GM21737 (cell line): ENCODE data around the gene TMEM72.

Experiments
- ATAC-seq: cut with Tn5 transposase; IDR thresholded peaks from one replicate; pipeline ENCODE4 v1.9.1; 2021; ENCODE audit warnings: mild to moderate bottlenecking, moderate library complexity; ENCODE audit not compliant: unreplicated experiment

TMEM72 gene

DNA sequence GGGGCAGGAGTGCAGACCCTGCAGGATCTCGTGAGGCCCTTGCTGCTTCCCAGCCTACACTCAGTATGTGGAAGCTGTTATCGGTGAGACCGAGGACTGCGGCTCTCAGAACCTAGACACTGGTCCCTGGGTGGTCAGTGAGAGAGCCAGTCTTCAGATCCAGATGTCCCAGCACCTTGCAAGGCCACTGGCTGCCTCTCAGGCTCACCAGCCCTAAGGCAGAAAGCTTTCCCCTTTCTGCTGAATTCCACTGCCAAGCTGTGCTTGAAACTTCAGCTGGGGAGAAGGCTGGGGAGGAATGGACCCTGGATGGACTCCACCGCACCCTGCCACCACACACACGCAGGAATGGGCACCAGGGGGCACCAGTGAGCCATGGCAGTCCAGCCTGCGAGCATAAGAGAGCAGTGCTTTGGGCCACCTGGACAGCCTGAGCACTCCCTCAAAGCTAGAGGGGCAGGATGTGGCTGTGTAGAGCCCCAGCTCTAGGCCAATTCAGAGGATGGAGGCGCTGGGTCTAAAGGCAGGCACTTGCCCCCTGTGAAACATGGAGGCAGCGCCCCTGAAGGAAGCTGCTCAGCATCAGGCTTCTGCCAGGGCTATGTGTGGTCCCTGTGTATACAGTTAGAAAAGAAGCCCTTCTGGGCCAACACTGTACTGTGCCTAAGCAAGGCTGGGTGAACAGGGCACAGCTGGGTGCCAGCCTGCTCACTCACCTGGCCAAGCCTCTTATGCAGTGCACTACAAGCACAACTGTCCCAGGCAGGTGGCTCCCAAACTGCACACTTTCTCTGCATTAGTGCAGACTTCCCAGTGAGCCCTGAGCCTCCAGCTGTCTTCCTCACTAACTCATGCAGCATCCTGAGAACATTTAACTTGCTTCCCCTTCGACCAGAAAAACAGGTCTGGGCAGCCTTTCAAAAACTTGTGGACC is 21.6 kb downstream of the TMEM72 start:
- ATAC-seq, result peak; percentile 96

DNA sequence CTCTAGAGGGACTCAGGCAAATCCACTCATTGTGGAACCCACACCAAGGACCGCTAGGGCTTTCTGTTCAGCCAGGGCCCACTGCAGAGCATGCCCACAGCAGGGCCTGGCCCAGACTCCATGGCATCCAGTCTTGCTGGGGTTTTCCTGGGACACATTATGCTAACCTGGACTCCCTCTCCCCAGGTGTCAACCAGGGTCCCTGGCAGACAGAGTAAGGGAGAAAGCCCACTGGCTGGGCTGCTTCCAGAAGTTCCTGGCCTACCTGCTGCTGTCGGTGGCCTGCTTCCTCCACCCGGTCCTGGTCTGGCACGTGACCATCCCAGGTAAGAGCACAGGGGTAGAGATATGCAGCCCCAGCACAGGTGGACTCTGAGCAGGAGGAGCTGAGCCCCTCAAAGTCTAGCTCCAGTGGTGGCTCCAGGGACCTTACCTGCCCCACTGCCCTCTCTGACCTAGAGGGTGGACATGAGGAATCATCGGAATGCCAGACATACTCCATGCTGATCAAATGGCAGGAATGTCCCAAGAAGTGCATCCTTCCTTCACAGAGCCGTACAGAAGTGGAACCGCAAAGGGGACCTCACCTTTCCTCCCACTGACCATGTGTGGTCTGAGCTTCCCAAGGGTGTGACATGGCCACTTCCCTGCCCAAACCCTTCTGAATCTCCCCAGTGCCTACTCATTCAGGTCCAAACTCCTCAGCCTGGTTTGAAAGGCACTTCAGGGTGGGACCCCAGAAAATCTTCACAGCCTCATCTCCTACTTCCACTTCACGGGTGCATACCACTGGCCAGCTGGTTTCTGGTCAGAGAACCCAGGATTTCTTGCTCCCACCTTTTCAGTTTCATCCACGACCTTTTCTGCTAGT is 22.5 kb downstream of the TMEM72 start:
- ATAC-seq, result no peak

DNA sequence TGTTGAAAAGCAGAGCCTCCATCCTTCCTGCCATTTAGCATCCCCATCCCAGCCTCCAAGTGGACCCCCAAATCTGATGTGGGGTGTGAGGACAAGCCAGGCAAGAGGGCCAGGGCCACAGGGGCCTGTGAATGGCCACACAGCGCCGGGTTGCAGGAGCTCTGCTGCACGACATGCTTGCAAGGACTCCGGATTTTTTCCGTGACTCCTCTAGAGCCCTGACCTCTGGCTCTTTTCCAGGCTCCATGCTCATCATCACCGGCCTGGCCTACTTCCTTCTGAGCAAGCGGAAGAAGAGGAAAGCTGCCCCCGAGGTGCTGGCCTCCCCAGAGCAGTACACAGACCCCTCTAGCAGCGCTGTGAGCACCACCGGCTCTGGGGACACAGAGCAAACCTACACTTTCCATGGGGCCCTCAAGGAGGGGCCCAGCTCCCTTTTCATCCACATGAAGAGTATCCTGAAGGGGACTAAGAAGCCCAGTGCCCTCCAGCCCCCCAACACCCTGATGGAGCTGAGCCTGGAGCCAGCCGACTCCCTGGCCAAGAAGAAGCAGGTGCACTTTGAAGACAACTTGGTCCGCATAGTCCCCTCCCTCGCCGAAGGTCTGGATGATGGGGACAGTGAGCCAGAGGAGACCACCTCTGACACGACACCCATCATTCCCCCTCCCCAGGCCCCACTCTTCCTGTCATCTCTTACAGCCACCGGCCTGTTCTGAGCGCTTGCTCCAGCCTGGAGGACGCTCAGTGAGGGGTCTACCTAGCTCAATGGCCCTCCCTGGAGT is 23.5 kb downstream of the TMEM72 start:
- ATAC-seq, result no peak

DNA sequence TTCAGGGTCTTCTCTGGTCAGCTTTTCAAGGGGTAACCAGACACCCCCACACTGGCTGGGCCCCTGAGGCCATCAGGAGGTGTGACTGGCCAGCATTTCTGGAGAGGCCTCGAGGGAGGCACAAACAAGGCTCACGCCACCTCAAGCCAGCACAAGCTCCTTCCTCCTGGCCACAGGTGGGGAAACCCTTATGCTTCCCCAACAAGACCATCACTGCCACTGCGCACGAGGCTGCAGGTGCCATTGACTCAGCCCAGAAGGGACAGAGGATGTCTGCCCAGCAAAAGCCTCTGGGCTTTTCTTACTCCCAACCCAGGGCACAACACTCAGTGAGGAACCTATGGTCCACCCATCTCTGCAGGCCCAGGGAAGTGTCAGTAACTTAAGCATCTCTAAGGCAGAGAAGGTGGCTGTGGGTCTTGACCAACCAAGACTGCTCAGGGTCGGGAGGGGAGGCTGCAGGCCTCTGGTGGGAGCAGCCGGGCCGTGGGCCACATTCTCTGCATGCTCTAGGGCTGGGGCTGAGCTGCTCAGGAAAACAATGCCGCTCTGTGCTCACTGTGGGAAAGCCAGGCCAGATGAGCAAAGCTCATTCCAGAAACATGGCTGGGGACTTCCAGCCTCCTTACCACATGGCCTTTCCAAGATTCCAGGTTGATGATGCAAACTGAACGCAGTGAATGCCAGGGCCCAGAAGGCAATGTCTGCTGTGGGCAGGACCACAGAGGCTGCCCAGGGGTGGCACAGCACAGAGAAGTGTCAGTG is 24.2 kb downstream of the TMEM72 start:
- ATAC-seq, result no peak

DNA sequence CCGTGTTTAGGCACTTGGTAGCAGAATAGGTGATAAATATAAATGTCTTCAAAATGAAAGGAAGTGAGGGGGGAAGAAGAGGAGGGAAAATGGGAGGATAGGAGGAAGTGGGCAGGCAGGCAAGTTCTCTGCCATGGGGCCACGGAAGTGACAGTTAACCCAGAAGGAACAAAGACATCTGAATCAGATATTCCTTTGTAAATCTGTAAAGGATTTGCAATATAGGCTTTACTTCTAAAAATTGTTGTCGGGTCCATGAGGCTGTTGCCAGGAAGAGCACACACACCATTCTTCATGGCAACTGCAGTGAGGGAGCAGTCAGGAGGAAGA is 24.8 kb downstream of the TMEM72 start:
- no peak for ATAC-seq

DNA sequence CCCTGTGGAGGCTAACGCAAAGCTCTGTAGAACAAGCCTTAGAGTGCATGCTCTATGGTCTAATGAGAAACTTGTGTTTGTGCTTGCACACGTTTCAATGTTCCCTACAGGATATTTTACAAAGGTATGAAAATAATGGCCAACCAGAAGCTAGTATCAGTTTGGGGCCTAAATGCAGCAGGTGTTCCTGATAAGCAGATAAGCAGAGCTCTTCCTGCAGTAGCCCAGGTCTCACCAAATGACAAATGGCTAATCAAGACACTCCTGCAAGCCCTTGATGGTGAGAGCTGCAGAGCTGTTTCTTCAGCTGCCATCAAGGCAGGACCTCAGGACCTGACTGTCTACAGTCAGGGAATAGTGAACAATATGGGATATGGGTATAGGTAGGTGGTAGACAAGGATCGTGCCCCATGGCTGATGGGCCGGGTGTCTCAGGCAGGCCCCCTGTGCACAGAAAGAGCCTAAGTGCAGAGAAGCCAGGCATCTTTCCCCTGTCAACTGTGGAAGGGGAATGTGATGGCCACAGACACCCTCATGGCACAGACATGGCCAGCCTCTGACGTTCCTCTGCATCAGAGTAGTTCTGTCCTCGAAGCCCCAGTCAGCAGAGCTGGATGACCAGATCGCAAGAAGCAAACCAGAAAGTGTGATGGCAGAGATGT is 25.3 kb downstream of the TMEM72 start:
- ATAC-seq, result no peak

DNA sequence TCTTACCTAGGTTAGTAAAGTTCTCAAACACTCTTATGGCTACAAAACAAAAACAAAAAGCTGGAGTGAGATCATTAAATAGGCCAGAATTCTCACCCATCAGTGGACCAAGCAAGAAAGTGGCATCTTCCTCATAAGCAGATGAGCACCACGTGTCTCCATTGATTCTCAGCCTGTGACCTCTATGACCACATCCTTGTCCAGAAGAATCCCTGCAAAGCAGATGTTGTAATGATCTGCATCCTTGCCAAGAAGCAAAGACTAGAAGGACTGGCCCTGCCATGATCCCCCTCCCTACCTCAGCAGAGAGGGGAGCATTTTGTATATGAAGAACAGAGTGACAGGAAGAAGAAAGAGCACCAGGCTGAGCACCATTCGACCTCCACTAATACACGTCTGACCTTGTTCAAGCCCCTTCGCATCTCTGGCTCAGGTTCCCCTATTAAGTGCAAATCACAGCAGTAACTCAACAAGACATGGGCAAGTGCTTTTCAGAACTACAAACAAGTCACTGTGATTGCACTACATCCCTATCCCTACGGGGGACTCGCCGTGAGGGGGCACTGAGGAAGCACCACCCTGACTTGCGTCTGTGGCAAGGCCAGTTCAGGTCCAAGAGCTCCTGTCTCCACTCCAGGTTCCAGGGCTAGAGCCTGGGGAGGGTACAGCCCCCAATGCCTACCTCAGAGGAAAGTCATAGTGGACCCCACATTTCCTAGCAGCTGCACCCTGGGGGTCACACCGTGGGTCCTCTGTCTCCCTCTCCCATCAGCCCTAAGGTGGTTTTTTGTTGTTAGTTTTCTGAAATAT is 26.3 kb downstream of the TMEM72 start:
- ATAC-seq, result no peak

DNA sequence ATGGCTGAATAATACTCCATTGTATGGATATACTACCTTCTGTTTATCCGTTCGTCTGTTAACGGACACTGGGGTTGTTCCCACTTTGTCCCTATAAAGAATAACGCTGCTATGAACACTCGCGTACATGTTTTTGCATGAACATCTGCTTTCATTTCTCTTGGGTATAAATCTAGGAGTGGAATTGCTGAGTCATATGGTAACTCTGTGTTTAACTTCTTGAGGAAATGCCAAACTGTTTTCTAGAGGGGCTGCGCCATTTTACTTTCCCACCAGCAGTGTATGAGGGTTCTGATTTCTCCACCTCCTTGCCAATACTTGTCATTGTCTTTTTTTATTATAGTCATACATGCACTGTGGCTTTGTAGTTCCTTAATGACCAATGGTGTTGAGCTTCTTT is 27.8 kb downstream of the TMEM72 start:
- ATAC-seq, result no peak

DNA sequence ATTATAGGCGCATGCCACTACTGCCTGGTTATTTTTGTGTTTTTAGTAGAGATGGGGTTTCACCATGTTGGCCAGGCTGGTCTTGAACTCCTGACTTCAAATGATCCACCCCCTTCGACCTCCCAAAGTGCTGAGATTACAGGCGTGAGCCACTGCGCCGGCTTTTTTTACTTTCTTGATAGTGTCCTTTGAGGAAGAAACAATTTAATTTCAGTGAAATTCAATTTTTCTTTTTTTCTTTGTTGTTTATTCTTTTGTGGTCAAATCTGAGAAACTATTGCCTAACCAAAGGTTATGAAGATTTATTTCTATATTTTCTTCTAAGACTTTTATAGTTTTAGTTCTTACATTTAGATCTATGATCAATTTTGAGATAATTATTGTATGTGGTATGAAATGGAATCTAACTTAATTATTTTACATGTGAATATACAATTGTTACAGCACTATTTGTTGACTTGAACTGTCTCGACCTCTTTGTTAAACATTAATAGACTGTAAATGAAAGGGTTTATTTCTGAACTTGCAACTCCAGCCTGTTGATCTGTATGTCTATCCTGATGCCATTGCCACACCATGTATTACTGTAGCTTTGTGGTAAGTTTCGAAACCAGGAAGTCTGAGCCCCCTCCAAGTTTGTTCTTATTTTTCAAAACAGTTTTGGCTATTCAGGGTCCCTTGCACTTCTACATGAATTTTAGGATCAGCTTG is 28.7 kb downstream of the TMEM72 start:
- ATAC-seq, result no peak

DNA sequence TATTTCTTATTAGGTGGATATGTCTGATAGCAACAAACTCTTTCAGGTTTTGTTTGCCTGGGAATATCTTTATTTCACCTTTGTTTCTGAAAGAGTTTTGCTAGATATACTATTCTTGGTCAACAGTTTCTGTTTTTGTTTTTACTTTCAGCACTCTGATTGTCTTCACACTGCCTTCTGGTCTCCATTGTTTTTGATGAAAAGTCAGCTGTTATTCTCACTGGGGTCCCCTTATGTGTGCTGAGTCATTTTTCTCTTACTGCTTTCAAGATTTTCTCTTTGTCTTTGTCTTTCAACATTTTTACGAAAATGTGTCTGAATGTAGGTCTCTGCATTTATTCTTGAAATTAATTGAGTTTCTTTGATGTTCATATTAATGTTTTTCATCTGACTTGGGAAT is 33.2 kb downstream of the TMEM72 start:
- ATAC-seq, result no peak

DNA sequence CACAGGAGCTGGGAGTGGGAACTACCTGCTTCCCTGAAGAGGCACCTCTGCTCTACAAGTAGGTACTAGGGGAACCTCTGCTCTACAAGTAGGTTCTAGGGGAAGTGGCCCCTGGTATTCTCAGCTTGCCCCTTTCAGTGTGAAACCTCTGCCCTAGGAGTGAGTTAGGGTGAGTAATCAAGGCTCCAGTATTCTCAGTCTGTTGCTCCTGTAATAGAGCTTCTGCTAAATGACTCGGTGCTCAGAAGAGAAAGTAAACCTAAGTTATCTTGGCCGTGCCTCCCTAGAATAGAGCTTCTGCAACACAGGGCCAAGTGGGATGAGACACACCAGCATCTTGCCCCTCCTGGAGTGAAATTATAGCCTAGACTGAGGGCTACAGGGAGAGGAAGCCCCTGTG is 35.1 kb downstream of the TMEM72 start:
- ATAC-seq, result no peak

DNA sequence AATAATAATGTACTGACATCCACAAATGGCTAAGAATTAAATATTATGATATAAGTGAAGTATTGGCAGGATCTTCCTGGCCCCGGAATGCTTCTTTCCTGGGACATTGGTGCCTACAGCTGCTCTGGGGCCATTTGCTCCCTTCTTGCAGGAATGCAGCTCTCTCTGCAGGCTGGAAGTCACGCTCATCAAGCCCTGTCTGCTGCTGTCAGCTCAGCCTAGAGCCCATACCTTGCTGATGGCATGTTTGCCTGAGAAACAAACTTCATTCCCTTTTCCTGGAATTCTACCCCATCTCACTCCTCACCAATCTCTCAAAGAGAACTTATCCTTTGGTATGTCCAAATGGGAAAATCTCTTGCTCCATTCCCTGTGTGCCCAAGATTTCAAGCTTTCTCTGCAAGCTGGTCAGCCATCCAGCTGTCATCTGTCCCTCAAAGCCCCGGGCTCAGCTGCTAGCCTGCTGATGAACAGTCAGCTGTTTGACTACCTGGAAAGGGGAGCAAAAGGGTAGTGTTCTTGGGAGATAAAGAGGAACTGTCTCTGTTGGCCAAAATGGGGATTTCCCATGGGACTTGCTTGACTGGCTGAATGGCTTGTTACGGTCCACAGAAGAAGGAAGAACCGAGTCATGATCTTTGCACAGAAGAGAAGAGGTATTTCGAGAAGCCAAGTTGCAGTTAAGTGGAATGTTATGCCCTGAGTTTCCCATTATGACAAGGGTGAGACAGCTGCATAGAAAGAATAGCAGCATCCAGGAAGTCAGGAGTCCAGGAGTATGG is 36.4 kb downstream of the TMEM72 start:
- peak; percentile 63 for ATAC-seq

DNA sequence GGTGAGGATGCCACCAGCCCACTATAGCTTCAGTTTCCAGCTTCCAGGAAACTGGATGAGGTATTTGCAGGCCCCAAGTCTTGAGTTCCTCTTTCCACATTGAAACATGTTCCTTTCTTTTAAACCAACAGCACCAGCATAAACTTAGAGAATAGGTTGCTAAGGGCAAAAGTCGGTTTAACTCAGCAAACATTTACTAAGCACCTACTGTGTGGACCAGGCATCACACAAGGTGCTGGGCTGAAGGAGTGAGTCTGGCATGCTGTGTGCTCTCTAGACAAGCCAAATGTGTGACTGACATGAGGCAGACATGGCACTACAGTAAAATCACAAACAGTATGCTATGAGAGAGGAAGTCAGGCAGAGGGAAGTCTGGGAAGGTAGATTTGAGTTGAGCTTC is 37.5 kb downstream of the TMEM72 start:
- ATAC-seq, result no peak

DNA sequence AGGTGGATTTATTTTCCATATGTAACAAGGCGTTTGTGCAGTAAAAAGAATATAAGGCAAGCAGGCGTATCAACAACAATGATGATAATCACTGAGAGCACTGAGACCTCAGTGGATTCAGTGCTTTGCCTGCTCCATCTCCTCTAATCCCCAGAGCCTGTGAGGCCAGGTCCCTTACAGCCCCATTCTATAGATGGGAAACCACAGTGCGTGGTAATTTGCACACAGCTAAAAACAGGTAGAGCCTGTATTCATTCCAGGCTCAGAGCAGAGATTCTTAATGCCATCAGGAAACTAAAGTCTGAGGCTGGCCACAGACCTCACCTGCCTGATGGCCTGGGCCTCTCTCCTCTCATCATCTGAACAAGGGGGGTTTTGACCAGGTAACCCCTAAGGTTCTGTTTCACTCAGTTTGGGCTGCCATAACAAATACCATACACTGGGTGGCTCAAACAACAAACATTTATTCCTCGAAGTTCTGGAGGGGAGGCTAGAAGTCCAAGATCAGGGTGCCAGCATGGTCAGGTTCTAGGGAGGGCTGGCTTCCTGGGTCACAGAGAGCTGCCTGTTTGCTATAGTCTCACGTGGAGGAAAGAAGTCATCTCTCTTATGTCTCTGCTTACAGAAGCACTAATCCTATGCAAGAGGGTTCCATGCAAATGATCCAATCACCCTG is 38.1 kb downstream of the TMEM72 start:
- no peak for ATAC-seq

DNA sequence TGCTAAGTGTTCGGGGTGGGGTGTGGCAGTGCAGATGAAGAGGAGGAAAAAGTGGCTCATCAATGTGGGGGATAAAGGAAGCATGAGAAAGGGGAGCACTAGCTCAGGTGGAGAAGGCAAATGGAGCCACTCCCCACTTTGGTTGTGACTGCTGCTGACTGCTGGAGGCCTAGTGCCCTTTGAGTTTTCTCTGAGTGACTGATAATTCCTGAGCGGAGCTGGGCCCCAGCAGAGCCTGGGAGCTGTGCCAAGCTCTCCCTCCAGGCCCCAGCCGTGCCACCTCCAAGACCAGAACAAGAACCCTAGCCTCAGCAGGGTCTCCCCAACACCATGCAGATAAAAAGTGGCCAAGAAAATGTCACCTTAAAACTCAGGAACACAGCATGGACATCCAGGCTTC is 38.8 kb downstream of the TMEM72 start:
- no peak for ATAC-seq

DNA sequence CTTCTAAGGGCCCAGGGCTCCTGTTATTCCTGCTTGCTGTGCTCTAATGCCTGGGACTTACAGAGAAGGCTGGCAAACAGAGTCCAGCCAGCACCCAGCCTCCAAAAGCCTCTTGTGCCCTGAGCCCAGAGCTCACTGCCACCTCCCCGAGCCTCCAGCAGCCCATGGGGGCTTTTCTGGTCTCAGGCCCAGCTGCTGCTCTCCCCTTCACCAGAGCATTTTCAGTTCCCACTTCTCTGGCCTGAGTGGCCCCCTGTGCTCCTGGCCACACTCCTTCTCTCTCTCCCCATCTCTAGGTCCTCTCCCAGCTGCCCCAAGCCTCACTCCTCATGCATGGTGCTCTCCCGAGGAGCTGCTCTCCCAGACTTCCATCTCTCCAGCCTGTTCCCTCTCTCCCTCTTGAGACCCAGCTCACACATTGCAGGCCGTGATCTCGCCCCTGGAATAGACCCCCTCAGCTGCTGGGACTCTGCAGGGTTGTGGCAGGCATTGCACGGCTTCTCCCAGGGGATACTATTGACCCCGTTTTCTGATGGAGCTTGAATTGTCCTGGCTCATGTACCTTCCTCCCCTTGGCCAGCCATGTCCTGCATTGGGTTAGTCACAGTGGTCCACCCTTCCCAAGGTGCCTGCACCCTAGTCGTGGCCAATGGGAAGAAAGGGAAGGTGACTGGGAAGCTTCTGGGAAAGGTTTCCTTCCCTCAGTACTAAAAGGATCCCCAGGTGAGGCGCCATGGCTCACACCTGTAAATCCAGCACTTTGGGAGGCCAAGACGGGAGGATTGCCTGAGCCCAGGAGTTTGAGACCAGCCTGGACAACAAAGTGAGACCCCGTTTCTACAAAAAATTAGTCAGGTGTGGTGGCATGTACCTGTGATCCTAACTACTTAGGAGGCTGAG is 39.4 kb downstream of the TMEM72 start:
- no peak for ATAC-seq
